Spleen (tissue), 7 donors: ENCODE measurements around the gene PDZD2.

ENCODE experiments used
- POLR2AphosphoS5 ChIP-seq, 3 donors: sonication (generic); formaldehyde crosslinking; IDR thresholded peaks; one replicate each; pipeline ENCODE4 v1.5.1; 2017; ENCODE audit warnings: antibody characterized with exemption in 3 of 3
- TF ChIP-seq, protein P1 (sequence below), 11 experiments: fragments of 200-600 bp in 7 of 11; fragments of 450-650 bp in 4 of 11; sonication (generic) in 4 of 11; IDR thresholded peaks in 8 of 11; conservative IDR thresholded peaks in 3 of 11; 1 replicate in 7 of 11; 2 replicates in 4 of 11; pipeline versions ENCODE4 v1.4.0 to v1.8.0; 2016 to 2021; ENCODE audit warnings: antibody characterized with exemption in 11 of 11, inconsistent platforms in 4 of 11, mild to moderate bottlenecking in 1 of 11
- donor health status: DM: no; HTN: no; CAD: no; lungs with moderate emphysema.
- donor health status: DM: no; HTN: no; CAD: no.
- donor health status: DM: no; HTN: no; CAD: no.

DNA sequence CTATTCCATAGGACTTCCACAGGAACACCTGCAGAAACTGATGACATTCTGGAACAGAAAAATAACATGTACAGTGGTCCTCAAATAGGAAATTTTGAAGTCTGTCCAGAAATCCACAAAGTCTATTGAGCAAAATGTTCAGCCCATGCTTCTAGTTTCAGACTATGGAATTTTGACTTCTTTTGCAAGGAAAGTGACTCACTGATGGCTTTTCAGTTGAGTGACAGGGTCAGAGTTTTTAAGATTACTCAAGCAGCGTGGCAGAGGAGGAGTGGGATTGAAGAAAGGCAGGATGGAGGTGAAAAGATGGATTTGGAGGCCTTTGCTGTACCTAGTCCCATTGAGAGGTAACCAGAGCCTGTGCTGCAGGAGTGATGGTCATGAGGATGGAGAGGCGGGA lies 383.7 kb downstream of the PDZD2 start:
- TF ChIP-seq, protein P1, sequence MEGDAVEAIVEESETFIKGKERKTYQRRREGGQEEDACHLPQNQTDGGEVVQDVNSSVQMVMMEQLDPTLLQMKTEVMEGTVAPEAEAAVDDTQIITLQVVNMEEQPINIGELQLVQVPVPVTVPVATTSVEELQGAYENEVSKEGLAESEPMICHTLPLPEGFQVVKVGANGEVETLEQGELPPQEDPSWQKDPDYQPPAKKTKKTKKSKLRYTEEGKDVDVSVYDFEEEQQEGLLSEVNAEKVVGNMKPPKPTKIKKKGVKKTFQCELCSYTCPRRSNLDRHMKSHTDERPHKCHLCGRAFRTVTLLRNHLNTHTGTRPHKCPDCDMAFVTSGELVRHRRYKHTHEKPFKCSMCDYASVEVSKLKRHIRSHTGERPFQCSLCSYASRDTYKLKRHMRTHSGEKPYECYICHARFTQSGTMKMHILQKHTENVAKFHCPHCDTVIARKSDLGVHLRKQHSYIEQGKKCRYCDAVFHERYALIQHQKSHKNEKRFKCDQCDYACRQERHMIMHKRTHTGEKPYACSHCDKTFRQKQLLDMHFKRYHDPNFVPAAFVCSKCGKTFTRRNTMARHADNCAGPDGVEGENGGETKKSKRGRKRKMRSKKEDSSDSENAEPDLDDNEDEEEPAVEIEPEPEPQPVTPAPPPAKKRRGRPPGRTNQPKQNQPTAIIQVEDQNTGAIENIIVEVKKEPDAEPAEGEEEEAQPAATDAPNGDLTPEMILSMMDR (IDR thresholded peaks at IDR 0.05 in 8 of 11, conservative IDR thresholded peaks at IDR 0.05 in 3 of 11), result no peak
- TF ChIP-seq POLR2AphosphoS5 (IDR thresholded peaks at IDR 0.05), result no peak
